ENCODE data around the gene YWHAG. TPM values are rescaled to one million over a fixed set of nuclear protein-coding genes. Genes with fewer than 3 reads are reported as not detected.
A peak's percentile ranks its signal among the peaks of the same experiment; 100 is the strongest.

Gene YWHAG
- total RNA-seq, 1 donor from 2014 or later, result 351 TPM

- H3K27ac Mint-ChIP-seq (ENCODE audit: unreplicated experiment), result no peak overlapping the region
These were observed 16.6 kb downstream of the YWHAG start for GRCh38 chr7:76342222-76342621.

GRCh38 chr7:76340617-76341131 is 18.1 kb downstream of the YWHAG start:
- Histone ChIP-seq H3K9me3 (ENCODE audit: insufficient read depth, low read depth, low read length) (no peaks in the 10 kb centered on the region), H3K4me3 (ENCODE audit: insufficient read depth, low read depth, low read length) (no peak overlapping the region), H3K79me2 (ENCODE audit: insufficient read depth, low read length) (peaks cover 100% of the 10 kb centered on the region), H3K4me1 (ENCODE audit: insufficient read depth, low read length) (peaks cover 32% of the 10 kb centered on the region), H4K20me1 (ENCODE audit: insufficient read depth, low read length) (peaks cover 98% of the 10 kb centered on the region), H2AFZ (ENCODE audit: low read depth, low read length) (no peak overlapping the region), H3K4me2 (ENCODE audit: low read length) (peak overlapping the region; percentile 6), H3K36me3 (ENCODE audit: insufficient read depth, low read length) (peaks cover 35% of the 10 kb centered on the region), H3K9ac (ENCODE audit: low read length) (no peak overlapping the region), H3K27ac (ENCODE audit: low read depth, low read length) (peak overlapping the region; percentile 43), H3K27me3 (ENCODE audit: insufficient read depth, low read length) (no peaks in the 10 kb centered on the region)
- Mint-ChIP-seq H3K27ac (ENCODE audit: unreplicated experiment) (no peak overlapping the region), H3K36me3 (ENCODE audit: low read depth, unreplicated experiment) (peaks cover 40% of the 10 kb centered on the region), H3K4me3 (ENCODE audit: unreplicated experiment) (no peak overlapping the region), H3K27me3 (ENCODE audit: low read depth, unreplicated experiment) (no peaks in the 10 kb centered on the region), H3K9me3 (ENCODE audit: unreplicated experiment) (no peaks in the 10 kb centered on the region), H3K4me1 (ENCODE audit: low read depth, unreplicated experiment) (peaks cover 54% of the 10 kb centered on the region)
- DNase-seq (ENCODE audit: low read depth) (peak; percentile 78), FAIRE-seq (no peak)
- TF ChIP-seq CTCF (IDR thresholded peaks at IDR 0.05; ENCODE audit: insufficient read depth, low read depth, low read length), result no peak
- TF ChIP-seq EZH2 (IDR thresholded peaks at IDR 0.05; ENCODE audit: insufficient read depth, low read length), result no peak

More at GRCh38 chr7:76342222-76342621, 16.6 kb downstream of the YWHAG start:
- Mint-ChIP-seq H3K9me3 (ENCODE audit: unreplicated experiment) (no peaks in the 10 kb centered on the region), H3K4me3 (ENCODE audit: unreplicated experiment) (no peak overlapping the region), H3K27me3 (ENCODE audit: low read depth, unreplicated experiment) (no peaks in the 10 kb centered on the region), H3K36me3 (ENCODE audit: low read depth, unreplicated experiment) (peaks cover 48% of the 10 kb centered on the region), H3K4me1 (ENCODE audit: low read depth, unreplicated experiment) (peaks cover 58% of the 10 kb centered on the region)
- no peak overlapping the region for H2AFZ ChIP-seq (ENCODE audit: low read depth, low read length)
- H4K20me1 ChIP-seq (ENCODE audit: insufficient read depth, low read length), result peaks cover 97% of the 10 kb centered on the region
- no peak overlapping the region for H3K27ac ChIP-seq (ENCODE audit: low read depth, low read length)
- TF ChIP-seq EZH2 (IDR thresholded peaks at IDR 0.05; ENCODE audit: insufficient read depth, low read length) (no peak), CTCF (IDR thresholded peaks at IDR 0.05; ENCODE audit: insufficient read depth, low read depth, low read length) (no peak)
- H3K9me3 ChIP-seq (ENCODE audit: insufficient read depth, low read depth, low read length), result no peaks in the 10 kb centered on the region
- peaks cover 100% of the 10 kb centered on the region for H3K79me2 ChIP-seq (ENCODE audit: insufficient read depth, low read length)
- H3K4me1 ChIP-seq (ENCODE audit: insufficient read depth, low read length), result peaks cover 41% of the 10 kb centered on the region
- no peak overlapping the region for H3K4me3 ChIP-seq (ENCODE audit: insufficient read depth, low read depth, low read length)
- no peak overlapping the region for H3K9ac ChIP-seq (ENCODE audit: low read length)
- H3K27me3 ChIP-seq (ENCODE audit: insufficient read depth, low read length), result no peaks in the 10 kb centered on the region
- no peak for DNase-seq (ENCODE audit: low read depth)
- H3K4me2 ChIP-seq (ENCODE audit: low read length), result no peak overlapping the region
- FAIRE-seq, result no peak
- H3K36me3 ChIP-seq (ENCODE audit: insufficient read depth, low read length), result peaks cover 47% of the 10 kb centered on the region

GRCh38 chr7:76338298-76339084 is 20.3 kb downstream of the YWHAG start:
- Histone ChIP-seq H3K27ac (ENCODE audit: low read depth, low read length) (peak overlapping the region; percentile 27), H2AFZ (ENCODE audit: low read depth, low read length) (no peak overlapping the region), H4K20me1 (ENCODE audit: insufficient read depth, low read length) (peaks cover 96% of the 10 kb centered on the region), H3K4me1 (ENCODE audit: insufficient read depth, low read length) (peaks cover 28% of the 10 kb centered on the region), H3K9me3 (ENCODE audit: insufficient read depth, low read depth, low read length) (no peaks in the 10 kb centered on the region), H3K36me3 (ENCODE audit: insufficient read depth, low read length) (peaks cover 19% of the 10 kb centered on the region), H3K4me3 (ENCODE audit: insufficient read depth, low read depth, low read length) (no peak overlapping the region), H3K27me3 (ENCODE audit: insufficient read depth, low read length) (no peaks in the 10 kb centered on the region), H3K9ac (ENCODE audit: low read length) (no peak overlapping the region), H3K79me2 (ENCODE audit: insufficient read depth, low read length) (peaks cover 99% of the 10 kb centered on the region), H3K4me2 (ENCODE audit: low read length) (no peak overlapping the region)
- H3K4me3 Mint-ChIP-seq (ENCODE audit: unreplicated experiment), result peak overlapping the region; percentile 17
- H3K9me3 Mint-ChIP-seq (ENCODE audit: unreplicated experiment), result no peaks in the 10 kb centered on the region
- TF ChIP-seq EZH2 (IDR thresholded peaks at IDR 0.05; ENCODE audit: insufficient read depth, low read length), result no peak
- no peak for TF ChIP-seq CTCF (IDR thresholded peaks at IDR 0.05; ENCODE audit: insufficient read depth, low read depth, low read length)
- H3K4me1 Mint-ChIP-seq (ENCODE audit: low read depth, unreplicated experiment), result peaks cover 50% of the 10 kb centered on the region
- peak overlapping the region; percentile 63 for H3K27ac Mint-ChIP-seq (ENCODE audit: unreplicated experiment)
- peak; percentile 47 for DNase-seq (ENCODE audit: low read depth)
- no peaks in the 10 kb centered on the region for H3K27me3 Mint-ChIP-seq (ENCODE audit: low read depth, unreplicated experiment)
- FAIRE-seq, result no peak
- H3K36me3 Mint-ChIP-seq (ENCODE audit: low read depth, unreplicated experiment), result peaks cover 29% of the 10 kb centered on the region
